Astrocyte (in vitro differentiated cells and primary cell): ENCODE measurements around the gene UBAP1. TPM values are rescaled to one million over a fixed set of nuclear protein-coding genes. Genes with fewer than 3 reads are reported as not detected.

Experiments used
- DNase-seq: peaks from one replicate; pipeline ENCODE4 v3.0.0-alpha.2; 2010; ENCODE audit warnings: low read depth
- FAIRE-seq: peaks from 2 replicates; lab custom pipeline; 2011; peaks lifted over from hg19 to GRCh38; lab: Jason Lieb, UNC
- H2AFZ ChIP-seq: 2 replicates; pipeline ENCODE4 v1.6.0; 2012; ENCODE audit warnings: low read depth, low read length, inconsistent platforms
- H3K27ac ChIP-seq: 2 replicates; pipeline ENCODE4 v1.5.1; 2011; ENCODE audit warnings: low read depth, low read length, inconsistent platforms
- H3K27me3 ChIP-seq: 2 replicates; pipeline ENCODE4 v1.6.0; 2011; ENCODE audit warnings: low read length, inconsistent platforms; ENCODE audit not compliant: insufficient read depth
- H3K36me3 ChIP-seq: 2 replicates; pipeline ENCODE4 v1.5.1; 2011; ENCODE audit warnings: low read length, inconsistent platforms; ENCODE audit not compliant: insufficient read depth
- H3K4me1 ChIP-seq: 2 replicates; pipeline ENCODE4 v1.5.1; 2011; ENCODE audit warnings: low read length, inconsistent platforms; ENCODE audit not compliant: insufficient read depth
- H3K4me2 ChIP-seq: 2 replicates; pipeline ENCODE4 v1.6.0; 2012; ENCODE audit warnings: low read length, inconsistent platforms
- H3K4me3 ChIP-seq: 2 replicates; pipeline ENCODE4 v1.5.1; 2011; ENCODE audit warnings: low read depth, mild to moderate bottlenecking, low read length, inconsistent platforms; ENCODE audit not compliant: insufficient read depth
- H3K79me2 ChIP-seq: 2 replicates; pipeline ENCODE4 v1.6.0; 2012; ENCODE audit warnings: mild to moderate bottlenecking, low read length, inconsistent platforms; ENCODE audit not compliant: insufficient read depth
- H3K9ac ChIP-seq: 2 replicates; pipeline ENCODE4 v1.6.0; 2012; ENCODE audit warnings: mild to moderate bottlenecking, low read length, inconsistent platforms
- H3K9me3 ChIP-seq: 2 replicates; pipeline ENCODE4 v1.5.1; 2012; ENCODE audit warnings: low read depth, mild to moderate bottlenecking, low read length, inconsistent platforms; ENCODE audit not compliant: insufficient read depth
- H4K20me1 ChIP-seq: 2 replicates; pipeline ENCODE4 v1.6.0; 2012; ENCODE audit warnings: low read length, inconsistent platforms; ENCODE audit not compliant: insufficient read depth
- H3K27ac Mint-ChIP-seq: one replicate; pipeline ENCODE4 v1.8.0; 2021; ENCODE audit warnings: mild to moderate bottlenecking, mixed read lengths; ENCODE audit not compliant: unreplicated experiment
- H3K27me3 Mint-ChIP-seq: one replicate; pipeline ENCODE4 v1.8.0; 2021; ENCODE audit warnings: low read depth, mixed read lengths; ENCODE audit not compliant: unreplicated experiment
- H3K36me3 Mint-ChIP-seq: one replicate; pipeline ENCODE4 v1.8.0; 2021; ENCODE audit warnings: low read depth, mixed read lengths; ENCODE audit not compliant: unreplicated experiment
- H3K4me1 Mint-ChIP-seq: one replicate; pipeline ENCODE4 v1.8.0; 2021; ENCODE audit warnings: low read depth, mixed read lengths; ENCODE audit not compliant: unreplicated experiment
- H3K4me3 Mint-ChIP-seq: one replicate; pipeline ENCODE4 v1.8.0; 2021; ENCODE audit warnings: mild to moderate bottlenecking, moderate library complexity, mixed read lengths; ENCODE audit not compliant: unreplicated experiment
- H3K9me3 Mint-ChIP-seq: one replicate; pipeline ENCODE4 v1.8.0; 2021; ENCODE audit warnings: mild to moderate bottlenecking, mixed read lengths; ENCODE audit not compliant: unreplicated experiment
- CTCF ChIP-seq: IDR thresholded peaks from 2 replicates; pipeline ENCODE4 v1.5.1; 2011; ENCODE audit warnings: low read depth, mild to moderate bottlenecking, inconsistent platforms, low read length, moderate library complexity; ENCODE audit not compliant: insufficient read depth
- EZH2 ChIP-seq: IDR thresholded peaks from 2 replicates; pipeline ENCODE4 v1.6.1; 2012; ENCODE audit warnings: mild to moderate bottlenecking, low read length, inconsistent platforms; ENCODE audit not compliant: insufficient read depth
- total RNA-seq: library from RNA; stranded (reverse); gene quantifications from 2 replicates; pipeline ENCODE4 v1.2.1, GENCODE V29; 2021

The UBAP1 gene
- total RNA-seq, 1 donor from 2014 or later: 52.0 TPM

GRCh38 chr9:34176089-34176488, 2.8 kb upstream of the UBAP1 start:
- Mint-ChIP-seq H3K27ac (no peak overlapping the region), H3K27me3 (no peaks in the 10 kb centered on the region), H3K4me3 (no peak overlapping the region), H3K4me1 (peaks cover 5% of the 10 kb centered on the region), H3K36me3 (no peaks in the 10 kb centered on the region), H3K9me3 (no peaks in the 10 kb centered on the region)
- Histone ChIP-seq H3K27ac (no peak overlapping the region), H3K4me2 (no peak overlapping the region), H3K36me3 (no peaks in the 10 kb centered on the region), H3K4me1 (peaks cover 4% of the 10 kb centered on the region), H3K27me3 (no peaks in the 10 kb centered on the region), H3K9me3 (no peaks in the 10 kb centered on the region), H3K4me3 (no peak overlapping the region), H3K9ac (no peak overlapping the region), H2AFZ (no peak overlapping the region), H3K79me2 (peaks cover 31% of the 10 kb centered on the region), H4K20me1 (peaks cover 15% of the 10 kb centered on the region)
- no peak for FAIRE-seq
- DNase-seq: no peak
- TF ChIP-seq CTCF (no peak), EZH2 (no peak)

GRCh38 chr9:34177593-34178435, 1.0 kb upstream of the UBAP1 start:
- DNase-seq: no peak

More at GRCh38 chr9:34177593-34178435, 1.0 kb upstream of the UBAP1 start:
- peak overlapping the region; percentile 97 for H3K4me3 Mint-ChIP-seq
- Histone ChIP-seq H3K27ac (peak overlapping the region; percentile 84), H3K4me1 (peaks cover 4% of the 10 kb centered on the region), H3K4me3 (peak overlapping the region; percentile 99), H3K9me3 (no peaks in the 10 kb centered on the region), H3K9ac (peak overlapping the region; percentile 98), H3K27me3 (no peaks in the 10 kb centered on the region), H4K20me1 (peaks cover 18% of the 10 kb centered on the region), H3K4me2 (peak overlapping the region; percentile 100), H3K36me3 (no peaks in the 10 kb centered on the region), H2AFZ (peak overlapping the region; percentile 86), H3K79me2 (peaks cover 46% of the 10 kb centered on the region)
- FAIRE-seq: no peak
- H3K27me3 Mint-ChIP-seq: no peaks in the 10 kb centered on the region
- TF ChIP-seq CTCF: no peak
- TF ChIP-seq EZH2: no peak
- H3K4me1 Mint-ChIP-seq: peaks cover 5% of the 10 kb centered on the region
- H3K36me3 Mint-ChIP-seq: no peaks in the 10 kb centered on the region
- H3K9me3 Mint-ChIP-seq: no peaks in the 10 kb centered on the region
- peak overlapping the region; percentile 99 for H3K27ac Mint-ChIP-seq
